Gastroesophageal sphincter (tissue), 4 donors: ENCODE results near the gene ACP1. TPM values are rescaled to one million over a fixed set of nuclear protein-coding genes. Genes with fewer than 3 reads are reported as not detected.

ENCODE experiments used
- ATAC-seq: fragments of 150-250 bp; one replicate; pipeline ENCODE4 v1.9.1; 2016; ENCODE audit warnings: mild to moderate bottlenecking, moderate library complexity
- H3K27ac ChIP-seq, 4 donors: fragments of 200-600 bp; sonication (generic) in 3 of 4; 1 replicate in 3 of 4; 2 replicates in 1 of 4; pipeline ENCODE4 v1.5.1; 2016 to 2019
- H3K27me3 ChIP-seq: fragments of 200-600 bp; sonication (generic); one replicate; pipeline ENCODE4 v1.5.1; 2019
- H3K36me3 ChIP-seq, 2 donors: fragments of 200-600 bp; sonication (generic); one replicate each; pipeline ENCODE4 v1.5.1; 2019; ENCODE audit warnings: control low read depth in 1 of 2
- H3K4me1 ChIP-seq, 3 donors: fragments of 200-600 bp; sonication (generic); 1 replicate in 2 of 3; 2 replicates in 1 of 3; pipeline ENCODE4 v1.5.1; 2016 to 2019; ENCODE audit warnings: control low read depth in 2 of 3
- H3K4me3 ChIP-seq, 2 donors: fragments of 200-600 bp; sonication (generic); one replicate each; pipeline ENCODE4 v1.5.1; 2019; ENCODE audit warnings: mild to moderate bottlenecking in 1 of 2, moderate library complexity in 1 of 2
- H3K9me3 ChIP-seq, 3 donors: fragments of 200-600 bp; sonication (generic); one replicate each; pipeline ENCODE4 v1.5.1; 2017 to 2019; ENCODE audit warnings: control low read depth in 2 of 3
- CTCF ChIP-seq, 4 experiments: fragments of 200-600 bp in 2 of 4; fragments of 450-650 bp in 2 of 4; sonication (generic) in 1 of 4; IDR thresholded peaks; one replicate each; pipeline ENCODE4 v1.5.1; 2017 to 2019; ENCODE audit warnings: antibody characterized with exemption in 4 of 4, mild to moderate bottlenecking in 2 of 4, moderate library complexity in 2 of 4
- EP300 ChIP-seq: sonication (generic); formaldehyde crosslinking; IDR thresholded peaks from one replicate; pipeline ENCODE4 v1.6.1; 2017; ENCODE audit warnings: antibody characterized with exemption, mild to moderate bottlenecking
- POLR2A ChIP-seq, 2 donors: fragments of 450-650 bp; IDR thresholded peaks; one replicate each; pipeline ENCODE4 v1.6.1; 2017; ENCODE audit warnings: antibody characterized with exemption in 2 of 2, mild to moderate bottlenecking in 2 of 2, moderate library complexity in 1 of 2
- POLR2AphosphoS5 ChIP-seq: sonication (generic); formaldehyde crosslinking; IDR thresholded peaks from one replicate; pipeline ENCODE4 v1.6.1; 2017; ENCODE audit warnings: antibody characterized with exemption
- WGBS, 2 donors: methylation state at CpG; one replicate each; pipeline ENCODE4 v1.1.5; 2018; ENCODE audit warnings: low coverage in 1 of 2; 5-methylcytosine and 5-hydroxymethylcytosine counted together
- total RNA-seq, 4 donors: library from RNA; depleted of rRNA; stranded (reverse); fragments of >200 nt; gene quantifications; one replicate each; pipeline ENCODE4 v1.1.0, GENCODE V29; 2016

The ACP1 gene
- total RNA-seq, 4 donors from 2014 or later = 79.5 to 115 (median 82.0) TPM

- no peak overlapping the region for H3K27ac ChIP-seq
- peaks cover 0 to 47% (median 0%) of the 10 kb centered on the region in 3 donors for H3K4me1 ChIP-seq
- ATAC-seq = no peak
- no peak overlapping the region for H3K4me3 ChIP-seq
- no peaks in the 10 kb centered on the region for H3K27me3 ChIP-seq
- H3K9me3 ChIP-seq = no peaks in the 10 kb centered on the region
- peaks cover 0 to 19% of the 10 kb centered on the region in 2 donors for H3K36me3 ChIP-seq
- TF ChIP-seq CTCF (IDR thresholded peaks at IDR 0.05) (no peak), POLR2AphosphoS5 (no peak), POLR2A (IDR thresholded peaks at IDR 0.05) (no peak), EP300 (no peak)
- WGBS, 2 donors = 41 to 61% methylated on average over 4 of the region's 4 CpGs
These were observed 4.7 kb downstream of the ACP1 start for GRCh38 chr2:269356-270030.

GRCh38 chr2:270861-271260 is 6.1 kb downstream of the ACP1 start:
- ATAC-seq = no peak
- H3K27me3 ChIP-seq = no peaks in the 10 kb centered on the region
- no peaks in the 10 kb centered on the region for H3K9me3 ChIP-seq
- no peak overlapping the region for H3K27ac ChIP-seq
- peaks cover 0 to 41% (median 0%) of the 10 kb centered on the region in 3 donors for H3K4me1 ChIP-seq
- H3K4me3 ChIP-seq = no peak overlapping the region
- peaks cover 0 to 28% of the 10 kb centered on the region in 2 donors for H3K36me3 ChIP-seq
- WGBS, 2 donors = 95 to 100% methylated on average over 4 of the region's 4 CpGs
- no peak for TF ChIP-seq EP300
- no peak for TF ChIP-seq POLR2A (IDR thresholded peaks at IDR 0.05)
- no peak for TF ChIP-seq CTCF (IDR thresholded peaks at IDR 0.05)

GRCh38 chr2:271917-272316 is 7.2 kb downstream of the ACP1 start:
- TF ChIP-seq POLR2AphosphoS5 = no peak
- TF ChIP-seq POLR2A (IDR thresholded peaks at IDR 0.05) = no peak
- no peak for TF ChIP-seq CTCF (IDR thresholded peaks at IDR 0.05)
- no peak for TF ChIP-seq EP300
- WGBS, 2 donors = 86 to 89% methylated on average over 3 to 6 of the region's 12 CpGs
- no peak for ATAC-seq
- no peaks in the 10 kb centered on the region for H3K9me3 ChIP-seq
- H3K4me3 ChIP-seq = no peak overlapping the region
- H3K4me1 ChIP-seq = peaks cover 0 to 31% (median 0%) of the 10 kb centered on the region in 3 donors
- H3K36me3 ChIP-seq = peaks cover 0 to 39% of the 10 kb centered on the region in 2 donors
- H3K27me3 ChIP-seq = no peaks in the 10 kb centered on the region
- H3K27ac ChIP-seq = no peak overlapping the region

GRCh38 chr2:273333-273732 is 8.6 kb downstream of the ACP1 start:
- WGBS, 2 donors = 57 to 68% methylated on average over 6 of the region's 6 CpGs
- Histone ChIP-seq H3K27me3 (no peaks in the 10 kb centered on the region), H3K4me1 (peaks cover 0 to 18% (median 0%) of the 10 kb centered on the region in 3 donors), H3K4me3 (no peak overlapping the region), H3K36me3 (peaks cover 0 to 53% of the 10 kb centered on the region in 2 donors), H3K27ac (no peak overlapping the region), H3K9me3 (no peaks in the 10 kb centered on the region)
- TF ChIP-seq POLR2AphosphoS5 (no peak), CTCF (IDR thresholded peaks at IDR 0.05) (no peak)
- ATAC-seq = no peak

GRCh38 chr2:274503-274902 is 9.8 kb downstream of the ACP1 start:
- H3K4me1 ChIP-seq = peaks cover 0 to 8% (median 0%) of the 10 kb centered on the region in 3 donors
- WGBS, 2 donors = 70 to 94% methylated on average over 2 to 3 of the region's 3 CpGs
- peaks cover 0 to 65% of the 10 kb centered on the region in 2 donors for H3K36me3 ChIP-seq
- no peak overlapping the region for H3K4me3 ChIP-seq
- TF ChIP-seq EP300 (no peak), POLR2AphosphoS5 (no peak), CTCF (IDR thresholded peaks at IDR 0.05) (no peak), POLR2A (IDR thresholded peaks at IDR 0.05) (no peak)
- no peaks in the 10 kb centered on the region for H3K9me3 ChIP-seq
- H3K27ac ChIP-seq = no peak overlapping the region
- no peaks in the 10 kb centered on the region for H3K27me3 ChIP-seq
- no peak for ATAC-seq
